Esophagus muscularis mucosa (tissue), 4 donors: Measurements from ENCODE around the gene KCNA10.

ENCODE experiments used
- EP300 ChIP-seq: sonication (generic); formaldehyde crosslinking; IDR thresholded peaks from one replicate; pipeline ENCODE4 v1.6.1; 2017; ENCODE audit warnings: antibody characterized with exemption
- POLR2A ChIP-seq: fragments of 450-650 bp; IDR thresholded peaks from one replicate; pipeline ENCODE4 v1.6.1; 2017; ENCODE audit warnings: antibody characterized with exemption, moderate library complexity, mild to moderate bottlenecking, low read depth
- POLR2AphosphoS5 ChIP-seq, 2 donors: sonication (generic); formaldehyde crosslinking; IDR thresholded peaks; one replicate each; pipeline ENCODE4 v1.6.1; 2017; ENCODE audit warnings: antibody characterized with exemption in 2 of 2
- TF ChIP-seq, protein P1 (sequence below), 3 experiments: fragments of 200-600 bp in 2 of 3; fragments of 450-650 bp in 1 of 3; sonication (generic) in 2 of 3; IDR thresholded peaks; one replicate each; pipeline ENCODE4 v1.5.1; 2017 to 2019; ENCODE audit warnings: antibody characterized with exemption in 3 of 3, mild to moderate bottlenecking in 2 of 3, moderate library complexity in 1 of 3

DNA sequence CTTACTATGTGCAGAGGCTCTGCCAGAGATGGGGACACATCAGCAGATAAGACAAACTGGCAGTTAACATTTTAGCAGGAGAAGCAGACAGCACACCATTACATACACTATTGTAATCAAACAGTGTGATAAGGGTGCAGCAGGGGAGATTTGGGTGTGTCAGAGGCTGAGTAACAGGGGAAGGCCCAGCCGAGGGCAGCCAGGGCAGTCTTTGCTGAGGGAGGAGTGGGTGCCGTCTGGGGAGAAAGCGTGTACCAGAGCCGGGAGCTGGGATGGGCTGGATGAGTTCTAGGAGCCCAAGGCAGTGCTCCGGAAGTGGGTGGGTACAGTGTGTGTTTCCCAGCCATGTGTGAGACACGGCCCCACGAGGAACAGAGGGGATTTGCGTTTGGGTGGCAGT, 31.2 kb downstream of the KCNA10 start:
- TF ChIP-seq, protein P1, sequence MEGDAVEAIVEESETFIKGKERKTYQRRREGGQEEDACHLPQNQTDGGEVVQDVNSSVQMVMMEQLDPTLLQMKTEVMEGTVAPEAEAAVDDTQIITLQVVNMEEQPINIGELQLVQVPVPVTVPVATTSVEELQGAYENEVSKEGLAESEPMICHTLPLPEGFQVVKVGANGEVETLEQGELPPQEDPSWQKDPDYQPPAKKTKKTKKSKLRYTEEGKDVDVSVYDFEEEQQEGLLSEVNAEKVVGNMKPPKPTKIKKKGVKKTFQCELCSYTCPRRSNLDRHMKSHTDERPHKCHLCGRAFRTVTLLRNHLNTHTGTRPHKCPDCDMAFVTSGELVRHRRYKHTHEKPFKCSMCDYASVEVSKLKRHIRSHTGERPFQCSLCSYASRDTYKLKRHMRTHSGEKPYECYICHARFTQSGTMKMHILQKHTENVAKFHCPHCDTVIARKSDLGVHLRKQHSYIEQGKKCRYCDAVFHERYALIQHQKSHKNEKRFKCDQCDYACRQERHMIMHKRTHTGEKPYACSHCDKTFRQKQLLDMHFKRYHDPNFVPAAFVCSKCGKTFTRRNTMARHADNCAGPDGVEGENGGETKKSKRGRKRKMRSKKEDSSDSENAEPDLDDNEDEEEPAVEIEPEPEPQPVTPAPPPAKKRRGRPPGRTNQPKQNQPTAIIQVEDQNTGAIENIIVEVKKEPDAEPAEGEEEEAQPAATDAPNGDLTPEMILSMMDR (IDR thresholded peaks at IDR 0.05) = no peak
- TF ChIP-seq EP300 (no peak), POLR2AphosphoS5 (IDR thresholded peaks at IDR 0.05) (no peak), POLR2A (no peak)
